NK-92 (cell line): Measurements from ENCODE around the gene FAM227B.
"Not testable (repeated sequence)": the region's sequence is repeated elsewhere in the genome, so short reads cannot be mapped to it uniquely, and the experiment has no call there.

Experiments used
- DNase-seq: peaks from one replicate; lab custom pipeline; 2025; ENCODE audit not compliant: unreplicated experiment; lab: John Stamatoyannopoulos, UW

FAM227B gene

GRCh38 chr15:49612240-49612639, 8.4 kb downstream of the FAM227B start:
- DNase-seq: not testable (repeated sequence)

GRCh38 chr15:49610157-49610918, 10.3 kb downstream of the FAM227B start:
- no peak for DNase-seq

- no peak for DNase-seq
Observed at GRCh38 chr15:49606594-49606993, 14.0 kb downstream of the FAM227B start.

GRCh38 chr15:49605588-49605987, 15.0 kb downstream of the FAM227B start:
- DNase-seq: no peak

DNA sequence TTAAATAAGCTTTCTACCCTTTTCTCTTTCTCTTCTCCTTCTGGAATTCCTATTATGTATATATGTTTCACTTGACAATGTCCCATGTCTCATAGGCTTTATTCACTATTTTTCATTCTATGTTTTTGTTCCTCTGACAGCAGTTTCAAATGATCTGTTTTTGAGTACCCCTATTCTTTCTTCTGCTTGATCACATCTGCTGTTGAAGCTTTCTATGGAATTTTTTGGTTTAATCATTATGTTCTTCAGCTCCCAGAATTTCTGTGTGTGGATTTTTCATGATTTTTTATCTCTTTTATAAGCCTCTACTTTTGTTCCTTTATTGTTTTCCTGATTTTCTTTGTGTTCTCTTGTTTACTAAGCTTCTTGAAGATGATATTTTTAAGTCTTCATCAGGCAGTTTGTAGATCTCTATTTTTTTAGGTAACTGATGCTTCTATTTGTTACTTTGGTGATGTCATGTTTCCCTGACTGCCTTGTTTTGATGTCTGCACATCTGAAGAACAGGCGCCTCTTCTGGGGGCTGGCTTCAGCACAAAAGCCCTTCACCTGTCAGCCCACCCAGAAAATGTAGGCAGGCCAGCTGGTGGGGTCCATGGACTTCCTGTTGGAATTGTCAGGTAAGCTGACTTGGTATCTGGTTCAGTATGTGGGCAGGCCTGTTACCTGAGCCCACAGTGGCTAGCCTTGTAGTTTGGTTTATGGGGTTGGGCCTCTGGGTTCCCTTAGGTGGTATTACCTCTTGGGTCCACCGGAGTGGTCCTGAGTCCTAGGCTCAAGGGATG, 15.8 kb downstream of the FAM227B start:
- no peak for DNase-seq

DNA sequence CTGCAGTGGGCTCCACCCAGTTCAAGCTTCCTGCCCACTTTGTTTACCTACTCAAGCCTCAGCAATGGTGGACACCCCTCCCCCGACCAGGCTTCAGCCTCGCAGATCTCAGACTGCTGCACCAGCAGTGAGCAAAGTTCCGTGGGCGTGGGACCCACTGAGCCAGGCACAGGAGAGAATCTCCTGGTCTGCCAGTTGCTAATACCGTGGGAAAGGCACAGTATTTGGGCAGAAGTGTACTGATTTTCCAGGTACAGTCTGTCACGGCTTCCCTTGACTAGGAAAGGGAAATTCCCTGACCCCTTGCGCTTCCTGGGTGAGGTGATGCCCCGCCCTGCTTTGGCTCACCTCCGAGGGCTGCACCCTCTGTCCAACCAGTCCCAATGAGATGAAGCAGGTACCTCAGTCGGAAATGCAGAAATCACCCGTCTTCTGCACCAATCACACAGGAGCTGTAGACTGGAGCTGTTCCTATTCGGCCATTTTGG, 27.7 kb downstream of the FAM227B start:
- not testable (repeated sequence) for DNase-seq

DNA sequence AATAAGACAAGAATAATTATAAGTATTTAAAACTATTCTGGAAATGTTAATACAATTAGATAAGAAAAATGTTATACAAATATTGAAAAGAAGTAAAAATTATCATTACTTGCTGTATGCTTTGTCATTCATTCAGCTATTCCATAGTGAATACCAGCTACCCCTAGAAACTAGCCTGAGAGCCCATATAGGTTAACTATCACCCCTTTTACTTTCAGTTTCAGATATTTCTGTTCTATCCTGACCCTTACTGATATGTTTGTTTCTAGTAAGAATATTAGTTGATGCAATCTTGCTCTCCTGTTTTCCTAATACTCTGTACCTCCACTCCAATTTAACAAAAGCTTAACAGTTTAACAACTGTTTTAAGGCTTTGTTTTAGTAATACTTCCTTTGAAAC, 31.6 kb downstream of the FAM227B start:
- no peak for DNase-seq

GRCh38 chr15:49573421-49573820, 47.2 kb downstream of the FAM227B start:
- DNase-seq: no peak

DNA sequence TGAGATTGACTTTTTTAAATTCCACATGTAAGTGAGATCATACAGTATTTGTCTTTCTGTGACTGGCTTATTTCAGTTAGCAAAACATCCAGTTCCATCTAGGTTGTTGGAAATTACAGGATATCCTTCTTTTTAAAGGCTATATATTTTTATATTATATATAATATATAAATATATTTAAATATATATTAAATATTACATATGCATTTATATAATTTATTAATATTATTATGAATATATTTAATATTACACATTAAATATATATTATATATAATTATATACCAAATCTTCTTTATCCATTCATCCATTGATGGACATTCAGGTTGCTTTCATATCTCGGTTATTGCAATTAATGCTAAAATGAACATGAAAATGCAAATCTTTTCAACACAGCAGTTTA, 49.9 kb downstream of the FAM227B start:
- DNase-seq: no peak

DNA sequence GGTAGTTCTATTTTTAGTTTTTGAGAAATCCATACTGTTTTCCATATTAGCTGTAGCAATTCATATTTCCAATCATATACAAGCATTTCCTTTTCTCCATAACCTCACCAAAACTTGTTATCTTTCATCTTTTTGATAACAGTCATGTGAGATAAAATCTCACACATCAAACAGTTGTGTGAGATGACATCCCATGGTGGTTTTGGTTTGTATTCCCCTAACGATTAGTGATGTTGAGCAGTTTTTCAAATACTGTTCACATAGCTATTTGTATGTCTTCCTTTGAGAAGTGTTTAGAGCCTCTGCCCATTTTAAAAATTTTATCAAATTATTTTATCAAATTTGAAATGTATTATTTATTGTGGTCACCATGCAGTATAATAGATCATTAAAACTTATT, 50.4 kb downstream of the FAM227B start:
- no peak for DNase-seq

DNA sequence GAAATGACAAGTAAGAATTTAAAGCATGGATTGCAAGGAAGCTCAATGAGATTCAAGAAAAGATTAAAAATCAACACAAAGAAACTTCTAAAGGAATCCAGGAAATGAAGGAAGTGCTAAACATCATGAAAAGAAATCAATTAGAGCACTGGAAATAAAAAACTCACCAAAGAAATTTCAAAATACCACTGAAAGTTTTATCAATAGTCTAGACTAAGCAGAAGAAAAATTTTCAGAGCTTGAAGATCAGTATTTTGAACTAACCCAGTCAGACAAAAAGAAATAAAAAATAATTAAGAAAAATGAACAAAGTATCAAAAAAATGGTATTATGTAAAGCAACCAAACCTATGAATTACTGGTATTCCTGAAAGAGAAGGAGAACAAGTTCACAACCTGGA, 60.6 kb downstream of the FAM227B start:
- DNase-seq: no peak

DNA sequence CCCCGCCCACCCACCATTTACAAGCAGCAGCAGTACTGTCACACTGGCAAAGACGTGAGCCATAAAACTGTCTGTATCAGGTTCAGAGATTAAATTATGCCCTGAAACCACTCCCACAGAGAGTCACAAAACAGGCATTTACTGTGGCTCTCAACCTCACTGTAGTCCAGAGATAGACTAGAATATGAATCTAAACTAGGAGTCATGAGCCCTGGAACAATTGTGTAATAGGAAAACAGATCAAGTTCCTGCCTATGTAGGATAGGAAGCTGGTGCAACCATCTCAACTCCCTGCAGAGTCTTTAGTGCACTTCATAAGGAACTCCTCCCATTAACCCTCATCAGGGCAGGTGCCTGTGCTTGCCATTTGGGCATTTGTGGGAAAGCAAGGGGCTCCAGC, 61.7 kb downstream of the FAM227B start:
- no peak for DNase-seq

DNA sequence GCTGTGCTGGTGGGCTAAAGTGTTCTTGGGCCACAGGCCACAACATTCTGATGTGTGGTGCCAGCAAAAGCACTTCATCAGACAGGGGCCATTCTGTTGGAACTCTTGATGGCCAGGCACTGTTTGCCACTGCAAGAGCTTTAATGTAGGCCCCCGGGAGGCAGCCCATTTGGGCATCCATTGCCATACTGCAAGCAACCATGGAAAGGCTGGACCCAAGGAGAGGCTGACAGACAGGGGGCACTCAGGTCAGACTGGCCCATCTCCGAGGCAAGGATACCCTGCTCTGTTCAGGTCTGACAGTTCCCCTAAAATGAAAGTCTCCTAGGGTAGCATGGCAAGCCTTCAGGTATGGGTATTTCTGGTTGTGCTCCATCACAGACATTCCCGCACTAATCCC, 64.2 kb downstream of the FAM227B start:
- DNase-seq: no peak

DNA sequence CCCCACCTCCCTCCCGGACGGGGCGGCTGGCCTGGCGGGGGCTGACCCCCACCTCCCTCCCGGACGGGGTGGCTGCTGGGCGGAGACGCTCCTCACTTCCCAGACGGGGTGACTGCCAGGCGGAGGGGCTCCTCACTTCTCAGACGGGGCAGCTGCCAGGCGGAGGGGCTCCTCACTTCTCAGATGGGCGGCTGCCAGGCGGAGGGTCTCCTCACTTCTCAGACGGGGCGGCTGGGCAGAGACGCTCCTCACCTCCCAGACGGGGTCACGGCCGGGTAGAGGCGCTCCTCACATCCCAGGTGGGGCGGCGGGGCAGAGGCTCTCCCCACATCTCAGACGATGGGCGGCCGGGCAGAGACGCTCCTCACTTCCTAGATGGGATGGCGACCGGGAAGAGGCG, 70.3 kb downstream of the FAM227B start:
- DNase-seq: not testable (repeated sequence)

GRCh38 chr15:49538520-49538919, 82.1 kb downstream of the FAM227B start:
- DNase-seq: no peak

DNA sequence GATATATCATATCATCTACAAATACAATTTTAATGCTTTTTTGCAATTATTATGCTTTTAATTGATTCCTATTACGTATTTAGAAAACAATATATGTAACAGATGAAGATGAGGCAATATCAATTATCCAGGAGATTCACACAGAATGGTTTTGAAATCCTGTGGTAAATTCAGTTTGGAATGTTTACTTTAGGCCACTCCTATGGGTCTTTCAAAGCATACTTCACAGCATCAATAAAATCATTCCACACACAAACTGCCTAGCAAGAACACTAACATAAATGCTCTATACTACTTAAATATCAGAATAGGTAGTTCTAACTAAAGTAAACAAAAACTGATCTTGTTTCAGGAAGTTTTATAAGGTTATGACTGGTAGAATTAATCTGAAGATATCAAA, 90.5 kb downstream of the FAM227B start:
- DNase-seq: no peak

- no peak for DNase-seq
Observed at GRCh38 chr15:49528289-49528688, 92.3 kb downstream of the FAM227B start.

DNA sequence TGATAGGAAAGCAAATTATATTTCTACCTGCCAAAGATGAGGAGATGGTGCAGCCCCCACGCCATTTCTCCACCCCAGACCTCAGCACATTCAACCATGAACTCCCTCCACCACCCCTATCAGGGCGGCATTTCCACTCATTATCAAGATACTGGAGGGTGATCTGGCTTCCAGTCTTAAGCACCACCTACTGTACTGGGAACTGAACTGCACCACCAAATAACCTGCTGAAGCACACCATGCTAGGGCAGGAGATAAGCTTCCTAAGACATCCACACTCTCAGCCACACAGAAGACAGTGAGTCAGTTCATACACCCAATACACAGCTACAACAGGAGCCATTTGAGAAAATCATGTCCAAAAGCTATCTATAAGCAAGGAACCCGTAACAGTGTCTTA, 98.8 kb downstream of the FAM227B start:
- no peak for DNase-seq

GRCh38 chr15:49512739-49513138, 107.9 kb downstream of the FAM227B start:
- not testable (repeated sequence) for DNase-seq

- DNase-seq: no peak
Observed at GRCh38 chr15:49507261-49507660, 113.4 kb downstream of the FAM227B start.

GRCh38 chr15:49506341-49506740, 114.3 kb downstream of the FAM227B start:
- DNase-seq: no peak

GRCh38 chr15:49501586-49501985, 119.0 kb downstream of the FAM227B start:
- DNase-seq: no peak
